ENCODE measurements around the gene HECTD1.

The HECTD1 gene

GRCh38 chr14:31170411-31170810 lies 37.2 kb downstream of the HECTD1 start:
- no peak for TF ChIP-seq YY1 (IDR thresholded peaks at IDR 0.05; ENCODE audit: low read depth)
- TF ChIP-seq USF1 (IDR thresholded peaks at IDR 0.05): no peak
- no peak for TF ChIP-seq NFIC (IDR thresholded peaks at IDR 0.05)
- no peak for TF ChIP-seq TEAD4 (IDR thresholded peaks at IDR 0.05)
- TF ChIP-seq MAX (IDR thresholded peaks at IDR 0.05): no peak
- no peak for TF ChIP-seq CREB1 (IDR thresholded peaks at IDR 0.05; ENCODE audit: low read depth)

GRCh38 chr14:31169877-31170276 lies 37.7 kb downstream of the HECTD1 start:
- no peak for TF ChIP-seq EP300 (IDR thresholded peaks at IDR 0.05; ENCODE audit: borderline replicate concordance)
- no peak for TF ChIP-seq USF1 (IDR thresholded peaks at IDR 0.05)
- no peak for TF ChIP-seq TAF1 (IDR thresholded peaks at IDR 0.05; ENCODE audit: low read depth)
- no peak for TF ChIP-seq RAD21 (IDR thresholded peaks at IDR 0.05; ENCODE audit: low read depth)

- TF ChIP-seq YY1 (IDR thresholded peaks at IDR 0.05; ENCODE audit: low read depth) (no peak), FOXM1 (IDR thresholded peaks at IDR 0.05; ENCODE audit: borderline replicate concordance, low read depth) (no peak), EP300 (IDR thresholded peaks at IDR 0.05; ENCODE audit: borderline replicate concordance) (no peak)
These were observed 40.6 kb downstream of the HECTD1 start for GRCh38 chr14:31167032-31167431.

GRCh38 chr14:31166271-31166561 lies 41.4 kb downstream of the HECTD1 start:
- TF ChIP-seq EP300 (IDR thresholded peaks at IDR 0.05; ENCODE audit: borderline replicate concordance): no peak
- no peak for TF ChIP-seq CEBPB (IDR thresholded peaks at IDR 0.05)
- no peak for TF ChIP-seq CREB1 (IDR thresholded peaks at IDR 0.05; ENCODE audit: low read depth)
- TF ChIP-seq YY1 (IDR thresholded peaks at IDR 0.05; ENCODE audit: low read depth): no peak
- no peak for TF ChIP-seq MAX (IDR thresholded peaks at IDR 0.05)
- TF ChIP-seq FOXM1 (IDR thresholded peaks at IDR 0.05; ENCODE audit: borderline replicate concordance, low read depth): no peak
- no peak for TF ChIP-seq NFIC (IDR thresholded peaks at IDR 0.05)
- TF ChIP-seq TAF1 (IDR thresholded peaks at IDR 0.05; ENCODE audit: low read depth): no peak
- no peak for TF ChIP-seq ZBTB7A (IDR thresholded peaks at IDR 0.05; ENCODE audit: low read depth)
- TF ChIP-seq USF1 (IDR thresholded peaks at IDR 0.05): no peak
- no peak for TF ChIP-seq TEAD4 (IDR thresholded peaks at IDR 0.05)

GRCh38 chr14:31164115-31164514 lies 43.5 kb downstream of the HECTD1 start:
- TF ChIP-seq TCF12 (IDR thresholded peaks at IDR 0.05; ENCODE audit: low read depth) (no peak), ZBTB7A (IDR thresholded peaks at IDR 0.05; ENCODE audit: low read depth) (no peak), RAD21 (IDR thresholded peaks at IDR 0.05; ENCODE audit: low read depth) (no peak), YY1 (IDR thresholded peaks at IDR 0.05; ENCODE audit: low read depth) (no peak)

GRCh38 chr14:31162910-31163649 lies 44.5 kb downstream of the HECTD1 start:
- no peak for TF ChIP-seq NFIC (IDR thresholded peaks at IDR 0.05)
- no peak for TF ChIP-seq TEAD4 (IDR thresholded peaks at IDR 0.05)
- TF ChIP-seq CEBPB (IDR thresholded peaks at IDR 0.05): no peak
- TF ChIP-seq REST (IDR thresholded peaks at IDR 0.05; ENCODE audit: low read depth): no peak
- no peak for TF ChIP-seq FOXM1 (IDR thresholded peaks at IDR 0.05; ENCODE audit: borderline replicate concordance, low read depth)
- TF ChIP-seq EP300 (IDR thresholded peaks at IDR 0.05; ENCODE audit: borderline replicate concordance): no peak
- no peak for TF ChIP-seq TAF1 (IDR thresholded peaks at IDR 0.05; ENCODE audit: low read depth)
- no peak for TF ChIP-seq EGR1 (IDR thresholded peaks at IDR 0.05)
- no peak for TF ChIP-seq RAD21 (IDR thresholded peaks at IDR 0.05; ENCODE audit: low read depth)
- TF ChIP-seq CREB1 (IDR thresholded peaks at IDR 0.05; ENCODE audit: low read depth): no peak
- TF ChIP-seq USF1 (IDR thresholded peaks at IDR 0.05): no peak
- no peak for TF ChIP-seq TCF12 (IDR thresholded peaks at IDR 0.05; ENCODE audit: low read depth)
- TF ChIP-seq MAX (IDR thresholded peaks at IDR 0.05): no peak
- TF ChIP-seq ZBTB7A (IDR thresholded peaks at IDR 0.05; ENCODE audit: low read depth): no peak
- TF ChIP-seq YY1 (IDR thresholded peaks at IDR 0.05; ENCODE audit: low read depth): no peak

- TF ChIP-seq RAD21 (IDR thresholded peaks at IDR 0.05; ENCODE audit: low read depth) (no peak), FOXM1 (IDR thresholded peaks at IDR 0.05; ENCODE audit: borderline replicate concordance, low read depth) (no peak), TCF12 (IDR thresholded peaks at IDR 0.05; ENCODE audit: low read depth) (no peak), CEBPB (IDR thresholded peaks at IDR 0.05) (no peak), EGR1 (IDR thresholded peaks at IDR 0.05) (no peak), YY1 (IDR thresholded peaks at IDR 0.05; ENCODE audit: low read depth) (no peak), USF1 (IDR thresholded peaks at IDR 0.05) (no peak), TEAD4 (IDR thresholded peaks at IDR 0.05) (no peak), EP300 (IDR thresholded peaks at IDR 0.05; ENCODE audit: borderline replicate concordance) (no peak), ZBTB7A (IDR thresholded peaks at IDR 0.05; ENCODE audit: low read depth) (no peak), TAF1 (IDR thresholded peaks at IDR 0.05; ENCODE audit: low read depth) (no peak), CREB1 (IDR thresholded peaks at IDR 0.05; ENCODE audit: low read depth) (no peak), REST (IDR thresholded peaks at IDR 0.05; ENCODE audit: low read depth) (no peak), NFIC (IDR thresholded peaks at IDR 0.05) (no peak), MAX (IDR thresholded peaks at IDR 0.05) (no peak)
These were observed 46.3 kb downstream of the HECTD1 start for GRCh38 chr14:31161274-31161673.
